ENCODE measurements around the gene TMX2.

The TMX2 gene

DNA sequence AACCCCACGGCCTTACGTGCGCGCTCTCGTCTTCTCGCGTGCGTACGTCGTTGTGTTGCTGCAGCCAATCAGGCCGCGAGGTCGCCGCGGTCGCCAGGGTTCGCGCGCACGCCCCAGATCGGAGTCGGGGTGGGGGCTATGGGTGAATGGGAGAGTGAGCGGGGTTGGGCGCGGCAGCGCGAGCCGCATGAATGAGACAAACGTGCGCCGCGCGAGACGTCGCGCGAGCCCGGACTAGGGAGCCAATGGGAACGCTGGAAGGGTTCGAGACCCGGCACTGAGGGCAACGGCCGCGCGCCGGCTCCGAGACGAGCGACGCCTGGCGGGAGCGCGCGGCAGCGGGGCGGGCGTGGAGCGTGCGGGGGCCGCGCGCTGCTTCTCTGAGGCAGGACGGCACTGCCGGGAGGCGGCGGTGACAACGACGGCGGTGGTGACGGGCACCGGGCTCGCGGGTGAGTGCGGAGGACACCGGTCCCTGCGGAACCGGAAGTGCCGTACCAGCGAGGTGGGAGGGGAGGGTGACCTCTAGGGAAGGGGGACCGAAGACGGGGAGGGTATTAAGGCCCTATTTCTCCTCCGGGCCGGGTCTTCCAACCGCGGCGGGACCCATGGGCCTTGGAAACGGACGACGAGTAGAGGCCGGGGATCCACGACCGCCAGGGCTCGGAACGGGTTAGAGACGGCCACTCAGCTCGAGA is 44.5 kb upstream of the TMX2 start, which contains the start of gene ZDHHC5:
TSS of gene ZDHHC5 (plus strand) at position 379 of the 698 bp plus-strand sequence. CDS start 4,977 bp downstream, outside the sequence.
- peak within 1 kb of the TSS; percentile 74 for H3K9ac ChIP-seq
- TF ChIP-seq, protein P1, sequence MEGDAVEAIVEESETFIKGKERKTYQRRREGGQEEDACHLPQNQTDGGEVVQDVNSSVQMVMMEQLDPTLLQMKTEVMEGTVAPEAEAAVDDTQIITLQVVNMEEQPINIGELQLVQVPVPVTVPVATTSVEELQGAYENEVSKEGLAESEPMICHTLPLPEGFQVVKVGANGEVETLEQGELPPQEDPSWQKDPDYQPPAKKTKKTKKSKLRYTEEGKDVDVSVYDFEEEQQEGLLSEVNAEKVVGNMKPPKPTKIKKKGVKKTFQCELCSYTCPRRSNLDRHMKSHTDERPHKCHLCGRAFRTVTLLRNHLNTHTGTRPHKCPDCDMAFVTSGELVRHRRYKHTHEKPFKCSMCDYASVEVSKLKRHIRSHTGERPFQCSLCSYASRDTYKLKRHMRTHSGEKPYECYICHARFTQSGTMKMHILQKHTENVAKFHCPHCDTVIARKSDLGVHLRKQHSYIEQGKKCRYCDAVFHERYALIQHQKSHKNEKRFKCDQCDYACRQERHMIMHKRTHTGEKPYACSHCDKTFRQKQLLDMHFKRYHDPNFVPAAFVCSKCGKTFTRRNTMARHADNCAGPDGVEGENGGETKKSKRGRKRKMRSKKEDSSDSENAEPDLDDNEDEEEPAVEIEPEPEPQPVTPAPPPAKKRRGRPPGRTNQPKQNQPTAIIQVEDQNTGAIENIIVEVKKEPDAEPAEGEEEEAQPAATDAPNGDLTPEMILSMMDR (conservative IDR thresholded peaks at IDR 0.05; ENCODE audit: low read depth, low read length), result peak; percentile 43
- peaks cover 9% of the 10 kb centered on the region; the same call in 1 of the 2 replicates for H4K20me1 ChIP-seq (ENCODE audit: insufficient read depth)
- H3K79me2 ChIP-seq (ENCODE audit: insufficient read depth, low read depth), result peaks cover 45% of the 10 kb centered on the region
- peaks cover 30% of the 10 kb centered on the region for H3K4me1 ChIP-seq (ENCODE audit: low read depth, poor library complexity, severe bottlenecking)
- peak within 1 kb of the TSS; percentile 78 for H3K27ac ChIP-seq
- H3K4me3 ChIP-seq (IDR thresholded peaks at IDR 0.05; ENCODE audit: insufficient read depth, low read depth, low read length), result no peak within 1 kb of the TSS
- 0 out of 2 replicates have a peak, but pooled peaks cover 5% of the 10 kb centered on the region for H3K36me3 ChIP-seq (ENCODE audit: insufficient read depth)
- H3K27me3 ChIP-seq (ENCODE audit: insufficient read depth, low read depth), result no peaks in the 10 kb centered on the region
- H2AFZ ChIP-seq (ENCODE audit: low read depth), result peak within 1 kb of the TSS; percentile 97
- H3K4me2 ChIP-seq, result peak within 1 kb of the TSS; percentile 96

DNA sequence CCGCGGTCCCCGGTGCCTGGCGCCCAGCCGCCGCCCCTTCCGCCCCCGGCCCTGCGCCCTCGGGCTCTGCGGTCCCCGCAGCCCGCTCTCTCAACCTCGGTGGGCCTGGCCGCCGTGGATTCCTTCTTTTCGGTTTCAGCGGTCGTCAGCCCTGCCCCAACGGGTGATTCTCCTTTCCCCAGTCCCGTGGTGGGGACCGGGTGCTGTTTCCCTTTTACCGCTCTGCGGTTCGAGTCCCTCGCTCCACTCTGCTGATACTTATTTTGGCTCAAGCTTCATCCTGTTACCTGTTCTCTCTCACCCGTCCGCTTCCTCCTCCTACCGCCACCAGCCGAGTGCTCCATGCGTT is 44.0 kb upstream of the TMX2 start:
- Histone ChIP-seq H4K20me1 (ENCODE audit: insufficient read depth) (peaks cover 9% of the 10 kb centered on the region; the same call in 1 of the 2 replicates), H3K27ac (peak overlapping the region; percentile 78), H3K9ac (peak overlapping the region; percentile 74), H3K4me3 (IDR thresholded peaks at IDR 0.05; ENCODE audit: insufficient read depth, low read depth, low read length) (no peak overlapping the region), H3K4me1 (ENCODE audit: low read depth, poor library complexity, severe bottlenecking) (peaks cover 30% of the 10 kb centered on the region), H3K36me3 (ENCODE audit: insufficient read depth) (0 out of 2 replicates have a peak, but pooled peaks cover 5% of the 10 kb centered on the region), H2AFZ (ENCODE audit: low read depth) (peak overlapping the region; percentile 71), H3K79me2 (ENCODE audit: insufficient read depth, low read depth) (peaks cover 51% of the 10 kb centered on the region), H3K4me2 (peak overlapping the region; percentile 96), H3K27me3 (ENCODE audit: insufficient read depth, low read depth) (no peaks in the 10 kb centered on the region)
- TF ChIP-seq, protein P1 (conservative IDR thresholded peaks at IDR 0.05; ENCODE audit: low read depth, low read length), result no peak

DNA sequence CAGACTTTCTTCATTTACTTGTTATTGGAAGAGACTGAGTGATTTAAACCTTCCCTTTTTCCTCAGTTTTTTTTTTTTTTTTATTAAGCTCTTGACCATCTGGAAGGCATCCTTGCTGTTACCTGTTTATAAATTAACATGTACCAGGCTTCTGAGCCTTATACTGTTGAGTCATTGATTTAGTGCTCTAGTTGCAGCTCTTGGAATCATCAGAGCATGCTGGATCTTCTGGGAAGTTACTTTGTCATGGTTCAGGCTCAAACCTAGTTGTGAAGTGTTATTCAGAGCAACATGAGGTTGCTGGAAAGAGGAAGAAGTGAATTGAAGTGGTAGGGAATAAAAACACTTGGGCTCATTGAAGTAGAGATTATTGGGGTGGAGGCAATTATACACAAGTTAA is 38.1 kb upstream of the TMX2 start:
- H2AFZ ChIP-seq (ENCODE audit: low read depth), result no peak overlapping the region
- no peak overlapping the region for H3K4me3 ChIP-seq (IDR thresholded peaks at IDR 0.05; ENCODE audit: insufficient read depth, low read depth, low read length)
- H4K20me1 ChIP-seq (ENCODE audit: insufficient read depth), result peaks cover 5% of the 10 kb centered on the region; the same call in 1 of the 2 replicates
- peaks cover 17% of the 10 kb centered on the region for H3K4me1 ChIP-seq (ENCODE audit: low read depth, poor library complexity, severe bottlenecking)
- H3K27me3 ChIP-seq (ENCODE audit: insufficient read depth, low read depth), result no peaks in the 10 kb centered on the region
- peaks cover 83% of the 10 kb centered on the region for H3K79me2 ChIP-seq (ENCODE audit: insufficient read depth, low read depth)
- no peak overlapping the region for H3K27ac ChIP-seq
- TF ChIP-seq, protein P1 (conservative IDR thresholded peaks at IDR 0.05; ENCODE audit: low read depth, low read length), result no peak
- H3K9ac ChIP-seq, result no peak overlapping the region
- no peak overlapping the region for H3K4me2 ChIP-seq
- H3K36me3 ChIP-seq (ENCODE audit: insufficient read depth), result 0 out of 2 replicates have a peak, but pooled peaks cover 5% of the 10 kb centered on the region

DNA sequence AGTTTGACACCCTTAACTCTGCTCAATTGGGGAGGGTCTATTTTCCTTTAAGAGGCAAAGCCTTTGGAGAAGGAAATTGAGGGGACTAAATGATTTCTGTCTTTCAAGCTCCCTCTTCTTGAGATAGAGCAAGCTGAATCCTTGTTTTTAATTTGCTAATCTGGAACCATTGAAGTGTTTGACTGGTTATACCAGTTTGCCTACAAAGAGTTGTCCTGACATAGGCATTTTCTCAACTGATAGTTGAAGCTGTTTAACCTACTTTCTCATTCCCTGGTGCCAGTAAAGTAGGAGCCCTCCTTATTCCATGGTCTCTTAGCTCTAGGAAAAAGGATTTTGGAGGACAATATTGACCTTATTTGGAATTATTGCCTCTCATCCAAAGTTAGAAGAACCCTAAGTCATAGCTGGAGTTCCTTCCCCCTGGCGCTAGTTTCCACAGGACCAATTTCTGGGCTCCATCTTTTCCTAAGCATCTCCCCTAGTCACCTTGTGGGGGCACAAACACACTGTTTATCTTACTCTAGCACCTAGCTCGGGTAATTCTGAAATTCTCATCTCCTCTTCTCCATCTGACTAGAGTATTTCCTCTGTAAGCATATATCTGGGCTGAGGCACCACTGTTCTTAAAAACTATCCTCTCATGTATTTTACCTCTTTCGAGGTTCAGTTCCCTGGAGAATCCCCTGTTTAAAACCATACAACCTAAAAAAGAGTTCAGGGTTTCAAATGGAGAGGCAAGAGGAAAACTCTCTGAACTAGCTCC is 37.0 kb upstream of the TMX2 start:
- Histone ChIP-seq H4K20me1 (ENCODE audit: insufficient read depth) (0 out of 2 replicates have a peak, but pooled peaks cover 2% of the 10 kb centered on the region), H3K79me2 (ENCODE audit: insufficient read depth, low read depth) (peaks cover 82% of the 10 kb centered on the region), H3K4me1 (ENCODE audit: low read depth, poor library complexity, severe bottlenecking) (peaks cover 18% of the 10 kb centered on the region), H3K36me3 (ENCODE audit: insufficient read depth) (0 out of 2 replicates have a peak, but pooled peaks cover 5% of the 10 kb centered on the region), H3K9ac (no peak overlapping the region), H2AFZ (ENCODE audit: low read depth) (no peak overlapping the region), H3K27me3 (ENCODE audit: insufficient read depth, low read depth) (no peaks in the 10 kb centered on the region), H3K4me3 (IDR thresholded peaks at IDR 0.05; ENCODE audit: insufficient read depth, low read depth, low read length) (no peak overlapping the region), H3K27ac (no peak overlapping the region), H3K4me2 (no peak overlapping the region)
- TF ChIP-seq, protein P1 (conservative IDR thresholded peaks at IDR 0.05; ENCODE audit: low read depth, low read length), result no peak

All from KMS-11 (cell line).